ENCODE results near the gene CCDC9B. TPM values are rescaled to one million over a fixed set of nuclear protein-coding genes. Genes with fewer than 3 reads are reported as not detected.

The CCDC9B gene
- total RNA-seq, 2 donors from 2014 or later: 30.1 to 57.1 TPM

- H3K9me3 ChIP-seq: no peaks in the 10 kb centered on the region
- no peaks in the 10 kb centered on the region for H3K27me3 ChIP-seq (replicated peaks; ENCODE audit: insufficient read depth)
- ATAC-seq (ENCODE audit: insufficient number of reproducible peaks, low FRiP score, low read depth) (peak; percentile 60), DNase-seq (ENCODE audit: low spot score) (peak; percentile 37)
- H3K4me1 ChIP-seq (ENCODE audit: control insufficient read depth in 1 of 2, low read depth in 2 of 2): peaks cover 5 to 28% of the 10 kb centered on the region in 2 donors
- H3K27ac ChIP-seq: no peak overlapping the region
- no peaks in the 10 kb centered on the region for H3K36me3 ChIP-seq
- TF ChIP-seq CTCF (IDR thresholded peaks at IDR 0.05): peak; percentile 83
- peak overlapping the region; percentile 63 for H3K4me3 ChIP-seq
These were observed 27.2 kb upstream of the CCDC9B start for GRCh38 chr15:40367686-40368611.

- Histone ChIP-seq H3K4me3 (peak overlapping the region; percentile 63), H3K9me3 (no peaks in the 10 kb centered on the region), H3K36me3 (no peaks in the 10 kb centered on the region), H3K27ac (no peak overlapping the region), H3K27me3 (replicated peaks; ENCODE audit: insufficient read depth) (no peaks in the 10 kb centered on the region), H3K4me1 (ENCODE audit: control insufficient read depth in 1 of 2, low read depth in 2 of 2) (peaks cover 5 to 28% of the 10 kb centered on the region in 2 donors)
- ATAC-seq (ENCODE audit: insufficient number of reproducible peaks, low FRiP score, low read depth): no peak
- no peak for DNase-seq (ENCODE audit: low spot score)
- no peak for TF ChIP-seq CTCF (IDR thresholded peaks at IDR 0.05)
These were observed 26.6 kb upstream of the CCDC9B start for GRCh38 chr15:40367371-40367685.

GRCh38 chr15:40366457-40367370, 26.0 kb upstream of the CCDC9B start:
- no peaks in the 10 kb centered on the region for H3K9me3 ChIP-seq
- DNase-seq (ENCODE audit: low spot score): no peak
- peaks cover 5 to 28% of the 10 kb centered on the region in 2 donors for H3K4me1 ChIP-seq (ENCODE audit: control insufficient read depth in 1 of 2, low read depth in 2 of 2)
- H3K4me3 ChIP-seq: no peak overlapping the region
- H3K27ac ChIP-seq: no peak overlapping the region
- ATAC-seq (ENCODE audit: insufficient number of reproducible peaks, low FRiP score, low read depth): no peak
- no peaks in the 10 kb centered on the region for H3K27me3 ChIP-seq (replicated peaks; ENCODE audit: insufficient read depth)
- no peaks in the 10 kb centered on the region for H3K36me3 ChIP-seq
- TF ChIP-seq CTCF (IDR thresholded peaks at IDR 0.05): no peak

- H3K27me3 ChIP-seq (replicated peaks; ENCODE audit: insufficient read depth): no peaks in the 10 kb centered on the region
- no peak for TF ChIP-seq CTCF (IDR thresholded peaks at IDR 0.05)
- no peak overlapping the region for H3K4me3 ChIP-seq
- H3K9me3 ChIP-seq: no peaks in the 10 kb centered on the region
- H3K27ac ChIP-seq: no peak overlapping the region
- ATAC-seq (ENCODE audit: insufficient number of reproducible peaks, low FRiP score, low read depth) (no peak), DNase-seq (ENCODE audit: low spot score) (no peak)
- H3K36me3 ChIP-seq: no peaks in the 10 kb centered on the region
- peaks cover 5 to 28% of the 10 kb centered on the region in 2 donors for H3K4me1 ChIP-seq (ENCODE audit: control insufficient read depth in 1 of 2, low read depth in 2 of 2)
These were observed 25.1 kb upstream of the CCDC9B start for GRCh38 chr15:40365624-40366456.

Data from thoracic aorta (tissue), 2 donors.